Subcutaneous adipose tissue (tissue), 4 donors: Measurements from ENCODE around the gene PIK3CD. TPM values are rescaled to one million over a fixed set of nuclear protein-coding genes. Genes with fewer than 3 reads are reported as not detected.

ENCODE experiments used
- CTCF ChIP-seq: fragments of 450-650 bp; IDR thresholded peaks from one replicate; pipeline ENCODE4 v1.5.1; 2016; ENCODE audit warnings: low read depth, mild to moderate bottlenecking, control low read depth, antibody characterized with exemption, moderate library complexity
- total RNA-seq, 4 donors: library from RNA; depleted of rRNA; stranded (reverse); fragments of >200 nt; gene quantifications; one replicate each; pipeline ENCODE4 v1.1.0, GENCODE V29; 2016

PIK3CD gene
- total RNA-seq, 4 donors from 2014 or later, result 4.7 to 13.9 (median 10.3) TPM

GRCh38 chr1:9651220-9651564 is 339 bp upstream of the PIK3CD start:
- TF ChIP-seq CTCF, result no peak

- TF ChIP-seq CTCF, result no peak
Measured at GRCh38 chr1:9652379-9653209, 1.1 kb downstream of the PIK3CD start.

- no peak for TF ChIP-seq CTCF
Measured at GRCh38 chr1:9653210-9653490, 1.6 kb downstream of the PIK3CD start.

- no peak for TF ChIP-seq CTCF
Measured at GRCh38 chr1:9653491-9654050, 2.0 kb downstream of the PIK3CD start.

- no peak for TF ChIP-seq CTCF
Measured at GRCh38 chr1:9654051-9654833, 2.7 kb downstream of the PIK3CD start.

- TF ChIP-seq CTCF, result no peak
Measured at GRCh38 chr1:9654834-9655723, 3.5 kb downstream of the PIK3CD start.
